Measurements from ENCODE around the gene INTS11. TPM values are rescaled to one million over a fixed set of nuclear protein-coding genes. Genes with fewer than 3 reads are reported as not detected.

The INTS11 gene
- total and polyA plus RNA-seq, 4 donors = 26.3 to 40.5 (median 34.5) TPM

DNA sequence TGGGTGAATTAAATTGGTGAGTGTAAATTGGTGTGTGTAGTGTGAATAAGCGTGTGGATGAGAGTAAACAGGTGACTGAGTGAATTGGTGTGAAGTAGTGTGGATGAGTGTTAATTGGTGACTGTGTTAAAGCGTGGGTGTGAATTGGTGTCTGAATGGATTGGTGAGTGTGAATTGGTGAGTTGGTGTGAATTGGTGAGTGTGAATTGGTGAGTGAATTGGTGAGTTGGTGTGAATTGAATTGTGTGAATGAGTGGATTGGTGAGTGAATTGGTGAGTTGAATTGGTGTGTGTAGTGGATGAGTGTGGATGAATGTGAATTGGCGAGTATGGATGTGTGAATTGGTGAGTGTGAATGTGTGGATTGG is 42.2 kb upstream of the INTS11 start:
- TF ChIP-seq TAF1 (conservative IDR thresholded peaks at IDR 0.05) (no peak), JUND (IDR thresholded peaks at IDR 0.05) (no peak), GABPA (IDR thresholded peaks at IDR 0.05 in 1 of 2, conservative IDR thresholded peaks at IDR 0.05 in 1 of 2) (no peak), FOXA1 (IDR thresholded peaks at IDR 0.05) (no peak)
- TF ChIP-seq, protein P1, sequence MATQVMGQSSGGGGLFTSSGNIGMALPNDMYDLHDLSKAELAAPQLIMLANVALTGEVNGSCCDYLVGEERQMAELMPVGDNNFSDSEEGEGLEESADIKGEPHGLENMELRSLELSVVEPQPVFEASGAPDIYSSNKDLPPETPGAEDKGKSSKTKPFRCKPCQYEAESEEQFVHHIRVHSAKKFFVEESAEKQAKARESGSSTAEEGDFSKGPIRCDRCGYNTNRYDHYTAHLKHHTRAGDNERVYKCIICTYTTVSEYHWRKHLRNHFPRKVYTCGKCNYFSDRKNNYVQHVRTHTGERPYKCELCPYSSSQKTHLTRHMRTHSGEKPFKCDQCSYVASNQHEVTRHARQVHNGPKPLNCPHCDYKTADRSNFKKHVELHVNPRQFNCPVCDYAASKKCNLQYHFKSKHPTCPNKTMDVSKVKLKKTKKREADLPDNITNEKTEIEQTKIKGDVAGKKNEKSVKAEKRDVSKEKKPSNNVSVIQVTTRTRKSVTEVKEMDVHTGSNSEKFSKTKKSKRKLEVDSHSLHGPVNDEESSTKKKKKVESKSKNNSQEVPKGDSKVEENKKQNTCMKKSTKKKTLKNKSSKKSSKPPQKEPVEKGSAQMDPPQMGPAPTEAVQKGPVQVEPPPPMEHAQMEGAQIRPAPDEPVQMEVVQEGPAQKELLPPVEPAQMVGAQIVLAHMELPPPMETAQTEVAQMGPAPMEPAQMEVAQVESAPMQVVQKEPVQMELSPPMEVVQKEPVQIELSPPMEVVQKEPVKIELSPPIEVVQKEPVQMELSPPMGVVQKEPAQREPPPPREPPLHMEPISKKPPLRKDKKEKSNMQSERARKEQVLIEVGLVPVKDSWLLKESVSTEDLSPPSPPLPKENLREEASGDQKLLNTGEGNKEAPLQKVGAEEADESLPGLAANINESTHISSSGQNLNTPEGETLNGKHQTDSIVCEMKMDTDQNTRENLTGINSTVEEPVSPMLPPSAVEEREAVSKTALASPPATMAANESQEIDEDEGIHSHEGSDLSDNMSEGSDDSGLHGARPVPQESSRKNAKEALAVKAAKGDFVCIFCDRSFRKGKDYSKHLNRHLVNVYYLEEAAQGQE (IDR thresholded peaks at IDR 0.05) = no peak
- TF ChIP-seq, protein P2, sequence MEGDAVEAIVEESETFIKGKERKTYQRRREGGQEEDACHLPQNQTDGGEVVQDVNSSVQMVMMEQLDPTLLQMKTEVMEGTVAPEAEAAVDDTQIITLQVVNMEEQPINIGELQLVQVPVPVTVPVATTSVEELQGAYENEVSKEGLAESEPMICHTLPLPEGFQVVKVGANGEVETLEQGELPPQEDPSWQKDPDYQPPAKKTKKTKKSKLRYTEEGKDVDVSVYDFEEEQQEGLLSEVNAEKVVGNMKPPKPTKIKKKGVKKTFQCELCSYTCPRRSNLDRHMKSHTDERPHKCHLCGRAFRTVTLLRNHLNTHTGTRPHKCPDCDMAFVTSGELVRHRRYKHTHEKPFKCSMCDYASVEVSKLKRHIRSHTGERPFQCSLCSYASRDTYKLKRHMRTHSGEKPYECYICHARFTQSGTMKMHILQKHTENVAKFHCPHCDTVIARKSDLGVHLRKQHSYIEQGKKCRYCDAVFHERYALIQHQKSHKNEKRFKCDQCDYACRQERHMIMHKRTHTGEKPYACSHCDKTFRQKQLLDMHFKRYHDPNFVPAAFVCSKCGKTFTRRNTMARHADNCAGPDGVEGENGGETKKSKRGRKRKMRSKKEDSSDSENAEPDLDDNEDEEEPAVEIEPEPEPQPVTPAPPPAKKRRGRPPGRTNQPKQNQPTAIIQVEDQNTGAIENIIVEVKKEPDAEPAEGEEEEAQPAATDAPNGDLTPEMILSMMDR (IDR thresholded peaks at IDR 0.05; ENCODE audit: low read depth, low read length, missing input control) = no peak
- Histone ChIP-seq H3K9ac (ENCODE audit: low read depth in 1 of 2, low read length in 2 of 2) (no peak overlapping the region), H3K9me3 (ENCODE audit: control insufficient read depth in 4 of 4, low read length in 3 of 4) (no peaks in the 10 kb centered on the region), H3K4me1 (ENCODE audit: control insufficient read depth in 4 of 4, insufficient read depth in 4 of 4, low read length in 3 of 4) (peaks cover 0 to under 1% (median under 1%) of the 10 kb centered on the region in 4 donors), H3K27me3 (ENCODE audit: control insufficient read depth in 4 of 4, insufficient read depth in 4 of 4, low read length in 3 of 4) (no peaks in the 10 kb centered on the region), H3K27ac (ENCODE audit: low read depth in 1 of 2, low read length in 2 of 2) (no peak overlapping the region), H3K4me3 (ENCODE audit: low read depth in 1 of 3, low read length in 3 of 3) (no peak overlapping the region), H3K36me3 (ENCODE audit: control insufficient read depth in 4 of 4, insufficient read depth in 3 of 4, low read depth in 1 of 4, low read length in 3 of 4) (no peaks in the 10 kb centered on the region)
- WGBS = 95% methylated on average over 3 of the region's 3 CpGs
- DNase-seq (ENCODE audit: low spot score) = no peak

DNA sequence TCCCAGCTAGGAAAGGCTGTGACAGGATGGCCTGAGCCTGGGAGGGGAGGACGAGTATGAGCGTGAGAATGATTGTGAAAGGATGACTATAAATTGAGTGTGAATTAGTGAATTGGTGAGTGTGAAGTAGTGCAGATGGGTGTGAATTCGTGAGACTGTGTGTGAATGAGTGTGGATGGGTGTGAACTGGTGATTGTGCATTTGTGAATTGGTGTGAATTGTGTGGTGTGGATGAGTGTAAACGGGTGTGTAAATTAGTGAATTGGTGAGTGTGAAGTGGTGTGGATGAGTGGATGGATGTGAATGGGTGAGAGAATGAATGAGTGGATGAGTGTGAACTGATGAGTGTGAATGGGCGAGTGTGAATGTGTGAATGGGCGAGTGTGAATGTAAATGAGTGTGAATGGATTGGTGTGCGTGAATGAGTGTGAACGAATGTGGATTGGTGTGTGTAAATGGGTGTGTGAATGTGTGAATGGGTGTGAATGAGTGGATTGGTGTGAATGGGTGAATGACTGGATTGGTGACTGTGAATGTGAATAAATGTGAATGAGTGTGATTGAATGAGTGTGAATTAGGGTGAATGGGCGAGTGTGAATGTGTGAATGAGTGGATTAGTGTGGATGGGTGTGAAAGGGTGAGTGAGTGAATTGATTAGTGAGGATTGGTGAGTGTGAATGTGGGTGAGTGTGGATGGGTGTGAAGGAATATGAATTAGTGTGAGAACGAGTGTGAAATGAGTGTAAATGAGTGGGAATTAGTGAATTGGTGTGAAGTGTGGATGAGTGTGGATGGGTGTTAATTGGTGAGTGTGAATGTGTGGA is 41.6 kb upstream of the INTS11 start:
- Histone ChIP-seq H3K9me3 (ENCODE audit: control insufficient read depth in 4 of 4, low read length in 3 of 4) (no peaks in the 10 kb centered on the region), H3K27me3 (ENCODE audit: control insufficient read depth in 4 of 4, insufficient read depth in 4 of 4, low read length in 3 of 4) (no peaks in the 10 kb centered on the region), H3K4me3 (ENCODE audit: low read depth in 1 of 3, low read length in 3 of 3) (no peak overlapping the region), H3K4me1 (ENCODE audit: control insufficient read depth in 4 of 4, insufficient read depth in 4 of 4, low read length in 3 of 4) (no peaks in the 10 kb centered on the region), H3K27ac (ENCODE audit: low read depth in 1 of 2, low read length in 2 of 2) (no peak overlapping the region), H3K9ac (ENCODE audit: low read depth in 1 of 2, low read length in 2 of 2) (no peak overlapping the region), H3K36me3 (ENCODE audit: control insufficient read depth in 4 of 4, insufficient read depth in 3 of 4, low read depth in 1 of 4, low read length in 3 of 4) (no peaks in the 10 kb centered on the region)
- 82% methylated on average over 10 of the region's 10 CpGs for WGBS
- DNase-seq (ENCODE audit: low spot score) = no peak
- TF ChIP-seq GABPA (IDR thresholded peaks at IDR 0.05 in 1 of 2, conservative IDR thresholded peaks at IDR 0.05 in 1 of 2) (no peak), JUND (IDR thresholded peaks at IDR 0.05) (no peak), RAD21 (IDR thresholded peaks at IDR 0.05) (no peak), RXRA (IDR thresholded peaks at IDR 0.05) (no peak)

DNA sequence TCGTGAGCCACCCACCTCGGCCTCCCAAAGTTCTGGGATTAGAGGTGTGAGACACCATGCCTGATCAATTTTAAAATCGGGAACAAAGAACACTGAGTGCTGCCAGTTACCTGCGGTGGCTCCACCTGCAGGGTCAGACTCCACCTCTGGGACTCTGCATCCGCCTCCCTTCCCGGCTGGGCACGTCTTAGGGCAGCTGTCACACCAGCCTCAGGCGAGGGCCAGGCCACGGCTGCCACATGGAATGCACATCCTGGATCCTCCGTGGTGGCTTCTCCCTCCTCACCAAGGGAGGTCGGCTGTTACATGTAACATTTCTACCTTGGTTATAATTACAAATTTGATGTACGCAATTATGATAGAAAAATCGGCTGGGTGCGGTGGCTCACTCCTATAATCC is 39.8 kb upstream of the INTS11 start:
- DNase-seq (ENCODE audit: low spot score) = no peak
- TF ChIP-seq RAD21 (IDR thresholded peaks at IDR 0.05) (no peak), JUND (IDR thresholded peaks at IDR 0.05) (no peak), NR2F2 (IDR thresholded peaks at IDR 0.05) (no peak), FOXA2 (IDR thresholded peaks at IDR 0.05) (no peak), HNF4A (conservative IDR thresholded peaks at IDR 0.05) (no peak), RXRA (IDR thresholded peaks at IDR 0.05) (no peak), GABPA (IDR thresholded peaks at IDR 0.05 in 1 of 2, conservative IDR thresholded peaks at IDR 0.05 in 1 of 2) (no peak), SP1 (IDR thresholded peaks at IDR 0.05) (no peak), EGR1 (IDR thresholded peaks at IDR 0.05; ENCODE audit: low read depth in 2 of 2) (no peak)
- TF ChIP-seq, protein P3, sequence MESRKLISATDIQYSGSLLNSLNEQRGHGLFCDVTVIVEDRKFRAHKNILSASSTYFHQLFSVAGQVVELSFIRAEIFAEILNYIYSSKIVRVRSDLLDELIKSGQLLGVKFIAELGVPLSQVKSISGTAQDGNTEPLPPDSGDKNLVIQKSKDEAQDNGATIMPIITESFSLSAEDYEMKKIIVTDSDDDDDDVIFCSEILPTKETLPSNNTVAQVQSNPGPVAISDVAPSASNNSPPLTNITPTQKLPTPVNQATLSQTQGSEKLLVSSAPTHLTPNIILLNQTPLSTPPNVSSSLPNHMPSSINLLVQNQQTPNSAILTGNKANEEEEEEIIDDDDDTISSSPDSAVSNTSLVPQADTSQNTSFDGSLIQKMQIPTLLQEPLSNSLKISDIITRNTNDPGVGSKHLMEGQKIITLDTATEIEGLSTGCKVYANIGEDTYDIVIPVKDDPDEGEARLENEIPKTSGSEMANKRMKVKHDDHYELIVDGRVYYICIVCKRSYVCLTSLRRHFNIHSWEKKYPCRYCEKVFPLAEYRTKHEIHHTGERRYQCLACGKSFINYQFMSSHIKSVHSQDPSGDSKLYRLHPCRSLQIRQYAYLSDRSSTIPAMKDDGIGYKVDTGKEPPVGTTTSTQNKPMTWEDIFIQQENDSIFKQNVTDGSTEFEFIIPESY (IDR thresholded peaks at IDR 0.05) = no peak
- TF ChIP-seq, protein P4, sequence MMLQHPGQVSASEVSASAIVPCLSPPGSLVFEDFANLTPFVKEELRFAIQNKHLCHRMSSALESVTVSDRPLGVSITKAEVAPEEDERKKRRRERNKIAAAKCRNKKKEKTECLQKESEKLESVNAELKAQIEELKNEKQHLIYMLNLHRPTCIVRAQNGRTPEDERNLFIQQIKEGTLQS (IDR thresholded peaks at IDR 0.05) = no peak
- TF ChIP-seq, protein P2 (IDR thresholded peaks at IDR 0.05; ENCODE audit: low read depth, low read length, missing input control) = no peak
- TF ChIP-seq, protein P5, sequence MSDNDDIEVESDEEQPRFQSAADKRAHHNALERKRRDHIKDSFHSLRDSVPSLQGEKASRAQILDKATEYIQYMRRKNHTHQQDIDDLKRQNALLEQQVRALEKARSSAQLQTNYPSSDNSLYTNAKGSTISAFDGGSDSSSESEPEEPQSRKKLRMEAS (IDR thresholded peaks at IDR 0.05) = no peak

More for the DNA sequence above, 39.8 kb upstream of the INTS11 start:
- Histone ChIP-seq H3K36me3 (ENCODE audit: control insufficient read depth in 4 of 4, insufficient read depth in 3 of 4, low read depth in 1 of 4, low read length in 3 of 4) (no peaks in the 10 kb centered on the region), H3K9ac (ENCODE audit: low read depth in 1 of 2, low read length in 2 of 2) (no peak overlapping the region), H3K9me3 (ENCODE audit: control insufficient read depth in 4 of 4, low read length in 3 of 4) (no peaks in the 10 kb centered on the region), H3K4me3 (ENCODE audit: low read depth in 1 of 3, low read length in 3 of 3) (no peak overlapping the region), H3K27ac (ENCODE audit: low read depth in 1 of 2, low read length in 2 of 2) (no peak overlapping the region), H3K4me1 (ENCODE audit: control insufficient read depth in 4 of 4, insufficient read depth in 4 of 4, low read length in 3 of 4) (no peaks in the 10 kb centered on the region), H3K27me3 (ENCODE audit: control insufficient read depth in 4 of 4, insufficient read depth in 4 of 4, low read length in 3 of 4) (no peaks in the 10 kb centered on the region)
- 79% methylated on average over 14 of the region's 14 CpGs for WGBS

Data from liver (tissue), 9 donors.